ENCODE results near the gene PDE7B. TPM values are rescaled to one million over a fixed set of nuclear protein-coding genes. Genes with fewer than 3 reads are reported as not detected.

The PDE7B gene
- total RNA-seq, 3 donors from 2014 or later (not counting 1 experiment from before 2014, with no cell fraction given), result 0.14 to 0.18 TPM; not detected in 1

GRCh38 chr6:135837735-135838449 lies 13.6 kb upstream of the PDE7B start:
- H3K4me1 ChIP-seq (ENCODE audit: control insufficient read depth, insufficient read depth, low read length), result no peaks in the 10 kb centered on the region
- no peaks in the 10 kb centered on the region for H3K36me3 Mint-ChIP-seq
- no peak overlapping the region for H3K27ac Mint-ChIP-seq
- no peak overlapping the region for H3K4me3 ChIP-seq (ENCODE audit: low read length)
- H3K27me3 ChIP-seq (ENCODE audit: control insufficient read depth, insufficient read depth, low read length), result no peaks in the 10 kb centered on the region
- intact Hi-C loops (cut with micrococcal nuclease), result no loop called here
- no peaks in the 10 kb centered on the region for H3K36me3 ChIP-seq (ENCODE audit: control insufficient read depth, insufficient read depth, low read length)
- 92% methylated on average over 5 of the region's 5 CpGs for WGBS (ENCODE audit: insufficient coverage)
- no peak for DNase-seq
- peaks cover 19 to 35% of the 10 kb centered on the region in 2 donors for H3K27me3 Mint-ChIP-seq (ENCODE audit: low read depth in 2 of 2)
- no peaks in the 10 kb centered on the region for H3K9me3 Mint-ChIP-seq
- TF ChIP-seq, protein P1, sequence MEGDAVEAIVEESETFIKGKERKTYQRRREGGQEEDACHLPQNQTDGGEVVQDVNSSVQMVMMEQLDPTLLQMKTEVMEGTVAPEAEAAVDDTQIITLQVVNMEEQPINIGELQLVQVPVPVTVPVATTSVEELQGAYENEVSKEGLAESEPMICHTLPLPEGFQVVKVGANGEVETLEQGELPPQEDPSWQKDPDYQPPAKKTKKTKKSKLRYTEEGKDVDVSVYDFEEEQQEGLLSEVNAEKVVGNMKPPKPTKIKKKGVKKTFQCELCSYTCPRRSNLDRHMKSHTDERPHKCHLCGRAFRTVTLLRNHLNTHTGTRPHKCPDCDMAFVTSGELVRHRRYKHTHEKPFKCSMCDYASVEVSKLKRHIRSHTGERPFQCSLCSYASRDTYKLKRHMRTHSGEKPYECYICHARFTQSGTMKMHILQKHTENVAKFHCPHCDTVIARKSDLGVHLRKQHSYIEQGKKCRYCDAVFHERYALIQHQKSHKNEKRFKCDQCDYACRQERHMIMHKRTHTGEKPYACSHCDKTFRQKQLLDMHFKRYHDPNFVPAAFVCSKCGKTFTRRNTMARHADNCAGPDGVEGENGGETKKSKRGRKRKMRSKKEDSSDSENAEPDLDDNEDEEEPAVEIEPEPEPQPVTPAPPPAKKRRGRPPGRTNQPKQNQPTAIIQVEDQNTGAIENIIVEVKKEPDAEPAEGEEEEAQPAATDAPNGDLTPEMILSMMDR (IDR thresholded peaks at IDR 0.05), result no peak
- no peaks in the 10 kb centered on the region for H3K9me3 ChIP-seq (ENCODE audit: control insufficient read depth, insufficient read depth, low read length)
- peaks cover 0 to 7% of the 10 kb centered on the region in 2 donors for H3K4me1 Mint-ChIP-seq
- no peak for ATAC-seq
- no peak overlapping the region for H3K27ac ChIP-seq (ENCODE audit: low read length)
- H3K4me3 Mint-ChIP-seq, result no peak overlapping the region

GRCh38 chr6:135839121-135839520 lies 12.4 kb upstream of the PDE7B start:
- Mint-ChIP-seq H3K4me3 (no peak overlapping the region), H3K4me1 (peaks cover 0 to 7% of the 10 kb centered on the region in 2 donors), H3K27me3 (ENCODE audit: low read depth in 2 of 2) (peaks cover 16 to 23% of the 10 kb centered on the region in 2 donors), H3K27ac (no peak overlapping the region), H3K36me3 (no peaks in the 10 kb centered on the region), H3K9me3 (no peaks in the 10 kb centered on the region)
- H3K4me3 ChIP-seq (ENCODE audit: low read length), result no peak overlapping the region
- 100% methylated on average over 2 of the region's 4 CpGs for WGBS (ENCODE audit: insufficient coverage)
- H3K4me1 ChIP-seq (ENCODE audit: control insufficient read depth, insufficient read depth, low read length), result no peaks in the 10 kb centered on the region
- H3K9me3 ChIP-seq (ENCODE audit: control insufficient read depth, insufficient read depth, low read length), result no peaks in the 10 kb centered on the region
- TF ChIP-seq, protein P1 (IDR thresholded peaks at IDR 0.05), result no peak
- intact Hi-C loops (cut with micrococcal nuclease), result no loop called here
- no peak for ATAC-seq
- no peak for DNase-seq
- no peak overlapping the region for H3K27ac ChIP-seq (ENCODE audit: low read length)
- no peaks in the 10 kb centered on the region for H3K36me3 ChIP-seq (ENCODE audit: control insufficient read depth, insufficient read depth, low read length)
- H3K27me3 ChIP-seq (ENCODE audit: control insufficient read depth, insufficient read depth, low read length), result no peaks in the 10 kb centered on the region

DNA sequence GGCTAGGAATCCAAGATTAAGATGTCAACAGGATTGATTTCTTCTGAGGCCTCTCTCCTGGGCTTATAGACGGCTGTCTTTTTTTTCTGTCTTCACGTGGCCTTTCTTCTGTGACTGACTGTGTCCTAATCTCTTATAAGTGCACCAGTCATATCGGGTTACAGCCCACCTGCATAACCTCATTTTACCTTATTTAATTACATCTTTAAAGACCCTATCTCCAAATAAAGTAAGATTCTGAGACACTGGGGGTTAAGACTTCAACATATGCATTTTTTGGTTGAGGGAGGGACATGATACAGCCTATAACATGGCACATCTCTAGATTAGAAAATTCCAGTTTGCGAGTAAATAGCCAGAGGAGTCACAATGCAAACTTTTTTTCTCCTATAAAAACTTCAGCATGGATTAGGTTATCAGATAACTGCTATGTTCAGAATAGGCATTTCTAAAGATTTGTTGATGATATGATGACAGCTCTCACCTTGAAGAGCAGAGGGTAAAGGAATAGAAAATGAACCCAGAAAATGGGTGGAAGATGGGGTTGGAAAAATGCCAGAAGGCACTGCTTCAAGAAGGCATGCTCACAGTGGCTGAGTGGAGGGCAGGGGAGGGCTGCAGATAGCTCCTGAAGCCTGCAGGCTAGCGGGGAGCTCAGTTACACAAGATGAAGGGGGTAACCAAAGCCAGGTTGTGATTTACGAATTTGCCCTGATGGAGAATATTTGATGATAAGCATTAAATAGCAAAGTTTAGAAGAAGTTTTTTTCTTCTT lies 8.7 kb upstream of the PDE7B start:
- DNase-seq (no peak), ATAC-seq (no peak)
- TF ChIP-seq, protein P1 (IDR thresholded peaks at IDR 0.05), result no peak
- no peak overlapping the region for H3K4me3 ChIP-seq (ENCODE audit: low read length)
- Mint-ChIP-seq H3K4me3 (no peak overlapping the region), H3K4me1 (no peaks in the 10 kb centered on the region), H3K36me3 (no peaks in the 10 kb centered on the region), H3K27ac (no peak overlapping the region), H3K27me3 (ENCODE audit: low read depth in 2 of 2) (peaks cover 12 to 13% of the 10 kb centered on the region in 2 donors), H3K9me3 (no peaks in the 10 kb centered on the region)
- no peak overlapping the region for H3K27ac ChIP-seq (ENCODE audit: low read length)
- WGBS (ENCODE audit: insufficient coverage), result 91% methylated on average over 5 of the region's 6 CpGs
- H3K36me3 ChIP-seq (ENCODE audit: control insufficient read depth, insufficient read depth, low read length), result no peaks in the 10 kb centered on the region
- no peaks in the 10 kb centered on the region for H3K27me3 ChIP-seq (ENCODE audit: control insufficient read depth, insufficient read depth, low read length)
- H3K9me3 ChIP-seq (ENCODE audit: control insufficient read depth, insufficient read depth, low read length), result no peaks in the 10 kb centered on the region
- intact Hi-C loops (cut with micrococcal nuclease), result no loop called here
- H3K4me1 ChIP-seq (ENCODE audit: control insufficient read depth, insufficient read depth, low read length), result no peaks in the 10 kb centered on the region

All from natural killer cell (primary cell).